CD14-positive monocyte (primary cell): ENCODE results near the gene LRPAP1. TPM values are rescaled to one million over a fixed set of nuclear protein-coding genes. Genes with fewer than 3 reads are reported as not detected.

Experiments used
- DNase-seq, 3 donors: peaks; one replicate each; pipeline ENCODE4 v3.0.0-alpha.2; 2011 to 2022
- H2AFZ ChIP-seq: 2 replicates; pipeline ENCODE4 v1.6.0; 2012; ENCODE audit warnings: mild to moderate bottlenecking, low read depth, low read length, inconsistent platforms; ENCODE audit not compliant: insufficient read depth, poor library complexity, severe bottlenecking
- H3K27ac ChIP-seq, 2 donors: 1 replicate in 1 of 2; 2 replicates in 1 of 2; pipeline ENCODE4 v1.5.1; 2012 to 2013; ENCODE audit warnings: low read length in 2 of 2, control low read depth in 1 of 2, inconsistent platforms in 1 of 2, low read depth in 1 of 2, mild to moderate bottlenecking in 1 of 2
- H3K27me3 ChIP-seq, 2 donors: one replicate each; pipeline versions ENCODE4 v1.6.0 to v1.6.1; 2011 to 2013; ENCODE audit warnings: low read length in 2 of 2; ENCODE audit not compliant: control insufficient read depth in 2 of 2, insufficient read depth in 2 of 2
- H3K36me3 ChIP-seq, 2 donors: replicated peaks in 1 of 2; 1 replicate in 1 of 2; 2 replicates in 1 of 2; pipeline versions ENCODE4 v1.5.1 to v1.6.1; 2012 to 2013; ENCODE audit warnings: low read length in 2 of 2, control low read depth in 1 of 2, inconsistent platforms in 1 of 2, mild to moderate bottlenecking in 1 of 2; ENCODE audit not compliant: insufficient read depth in 2 of 2, control insufficient read depth in 1 of 2
- H3K4me1 ChIP-seq, 2 donors: 1 replicate in 1 of 2; 2 replicates in 1 of 2; pipeline versions ENCODE4 v1.5.1 to v1.6.1; 2012 to 2013; ENCODE audit warnings: low read length in 2 of 2, control low read depth in 1 of 2, inconsistent platforms in 1 of 2, mild to moderate bottlenecking in 1 of 2, moderate library complexity in 1 of 2; ENCODE audit not compliant: insufficient read depth in 2 of 2, control insufficient read depth in 1 of 2
- H3K4me2 ChIP-seq: replicated peaks from 2 replicates; pipeline ENCODE3; 2012; ENCODE audit warnings: low read length, moderate library complexity, mild to moderate bottlenecking; ENCODE audit not compliant: poor library complexity, severe bottlenecking; ENCODE audit errors: extremely low read depth
- H3K4me3 ChIP-seq, 3 experiments: fragments of 200-600 bp in 1 of 3; sonication (generic) in 1 of 3; replicated peaks in 1 of 3; 1 replicate in 2 of 3; 2 replicates in 1 of 3; pipeline ENCODE4 v1.5.1; 2011 to 2013; ENCODE audit warnings: low read length in 3 of 3, mild to moderate bottlenecking in 3 of 3, control low read depth in 2 of 3, low read depth in 2 of 3, inconsistent platforms in 1 of 3, moderate library complexity in 1 of 3
- H3K79me2 ChIP-seq: 2 replicates; pipeline ENCODE4 v1.6.0; 2012; ENCODE audit warnings: mild to moderate bottlenecking, control low read depth, inconsistent platforms, low read length, moderate library complexity; ENCODE audit not compliant: insufficient read depth
- H3K9ac ChIP-seq: 2 replicates; pipeline ENCODE4 v1.6.0; 2017; ENCODE audit warnings: low read length, mild to moderate bottlenecking; ENCODE audit not compliant: insufficient read depth, poor library complexity, severe bottlenecking
- H3K9me3 ChIP-seq, 2 donors: replicated peaks in 1 of 2; 1 replicate in 1 of 2; 2 replicates in 1 of 2; pipeline versions ENCODE4 v1.5.1 to v1.6.1; 2012 to 2013; ENCODE audit warnings: low read length in 2 of 2, control low read depth in 1 of 2; ENCODE audit not compliant: control insufficient read depth in 1 of 2, insufficient read depth in 1 of 2
- H4K20me1 ChIP-seq: 2 replicates; pipeline ENCODE4 v1.6.0; 2012; ENCODE audit warnings: mild to moderate bottlenecking, low read length, control low read depth, moderate library complexity; ENCODE audit not compliant: insufficient read depth
- H3K27ac Mint-ChIP-seq, 7 donors: one replicate each; pipeline ENCODE4 v1.8.0; 2020; ENCODE audit warnings: mild to moderate bottlenecking in 7 of 7, mixed read lengths in 7 of 7, moderate library complexity in 6 of 7, inconsistent platforms in 2 of 7
- H3K27me3 Mint-ChIP-seq, 3 donors: one replicate each; pipeline ENCODE4 v1.8.0; 2021 to 2022; ENCODE audit warnings: low read depth in 3 of 3, mild to moderate bottlenecking in 3 of 3, mixed read lengths in 3 of 3, moderate library complexity in 3 of 3, inconsistent platforms in 1 of 3
- H3K36me3 Mint-ChIP-seq, 2 donors: one replicate each; pipeline ENCODE4 v1.8.0; 2020; ENCODE audit warnings: mixed read lengths in 2 of 2, inconsistent platforms in 1 of 2, mild to moderate bottlenecking in 1 of 2
- H3K4me1 Mint-ChIP-seq: one replicate; pipeline ENCODE4 v1.8.0; 2020; ENCODE audit warnings: mild to moderate bottlenecking, mixed read lengths
- H3K4me3 Mint-ChIP-seq, 2 donors: one replicate each; pipeline ENCODE4 v1.8.0; 2020; ENCODE audit warnings: mild to moderate bottlenecking in 2 of 2, mixed read lengths in 2 of 2, moderate library complexity in 1 of 2
- H3K9me3 Mint-ChIP-seq, 7 donors: one replicate each; pipeline ENCODE4 v1.8.0; 2020 to 2022; ENCODE audit warnings: mixed read lengths in 7 of 7, mild to moderate bottlenecking in 6 of 7, moderate library complexity in 6 of 7, inconsistent platforms in 2 of 7
- CTCF ChIP-seq: fragments of 200-600 bp; IDR thresholded peaks from one replicate; pipeline ENCODE4 v1.8.0; 2022; ENCODE audit warnings: antibody characterized with exemption, mild to moderate bottlenecking
- WGBS: methylation state at CpG from one replicate; pipeline ENCODE4 v1.1.5; 2013; ENCODE audit warnings: missing lambda C conversion rate; ENCODE audit not compliant: insufficient coverage; 5-methylcytosine and 5-hydroxymethylcytosine counted together
- intact Hi-C, 2 donors: fragments of 100-400 bp; cut with micrococcal nuclease; formaldehyde crosslinking; loops; one replicate each; pipeline versions ENCODE4 v1.15.0 to v1.15.1; 2023
- polyA plus RNA-seq, 3 donors: library from polyadenylated mRNA; depleted of rRNA in 1 of 3; unstranded in 2 of 3; stranded (reverse) in 1 of 3; fragments of 300-500 nt in 2 of 3; fragments of >200 nt in 1 of 3; fragmentation: Illumina TruSeq in 2 of 3; gene quantifications; 1 replicate in 2 of 3; 2 replicates in 1 of 3; pipeline ENCODE4 v1.2.3, GENCODE V29; 2012 to 2021

The LRPAP1 gene
- polyA plus RNA-seq, 3 donors = 169 to 204 (median 180) TPM

GRCh38 chr4:3497523-3498389, 34.5 kb downstream of the LRPAP1 start:
- no peak overlapping the region for H3K9ac ChIP-seq
- no peak for DNase-seq
- H3K36me3 ChIP-seq = peaks cover 7 to 19% of the 10 kb centered on the region in 2 donors
- no peaks in the 10 kb centered on the region for H3K9me3 ChIP-seq
- intact Hi-C loops = no loop called here
- peaks cover 51% of the 10 kb centered on the region for H4K20me1 ChIP-seq
- H3K4me2 ChIP-seq = no peak overlapping the region
- H3K27me3 ChIP-seq = peaks cover 0 to 6% of the 10 kb centered on the region in 2 donors
- H3K4me1 Mint-ChIP-seq = no peaks in the 10 kb centered on the region
- no peaks in the 10 kb centered on the region for H3K4me1 ChIP-seq
- H3K4me3 ChIP-seq = no peak overlapping the region
- H3K27me3 Mint-ChIP-seq = peaks cover 8 to 32% (median 8%) of the 10 kb centered on the region in 3 donors
- peaks cover 5 to 18% of the 10 kb centered on the region in 2 donors for H3K36me3 Mint-ChIP-seq
- WGBS = 90% methylated on average over 15 of the region's 24 CpGs
- H3K27ac ChIP-seq = no peak overlapping the region
- H3K9me3 Mint-ChIP-seq = peaks cover 0 to 3% (median 0%) of the 10 kb centered on the region in 7 donors
- H3K79me2 ChIP-seq = no peaks in the 10 kb centered on the region
- no peak overlapping the region for H2AFZ ChIP-seq
- no peak for TF ChIP-seq CTCF
- no peak overlapping the region for H3K4me3 Mint-ChIP-seq
- H3K27ac Mint-ChIP-seq = peak overlapping the region in 3 of 7 donors; percentile 18 to 55 (median 52)

GRCh38 chr4:3497095-3497494, 35.1 kb downstream of the LRPAP1 start:
- Histone ChIP-seq H3K4me1 (no peaks in the 10 kb centered on the region), H3K36me3 (peaks cover under 1 to 12% of the 10 kb centered on the region in 2 donors), H3K27me3 (peaks cover 0 to 6% of the 10 kb centered on the region in 2 donors), H3K9ac (no peak overlapping the region), H3K4me3 (no peak overlapping the region), H3K79me2 (no peaks in the 10 kb centered on the region), H4K20me1 (peaks cover 44% of the 10 kb centered on the region), H3K9me3 (no peaks in the 10 kb centered on the region), H3K27ac (no peak overlapping the region), H2AFZ (no peak overlapping the region), H3K4me2 (no peak overlapping the region)
- Mint-ChIP-seq H3K27ac (peak overlapping the region in 1 of 7 donors; percentile 54), H3K36me3 (peaks cover 3 to 11% of the 10 kb centered on the region in 2 donors), H3K4me3 (peak overlapping the region in 1 of 2 donors; percentile 60), H3K27me3 (peaks cover 11 to 39% (median 12%) of the 10 kb centered on the region in 3 donors), H3K9me3 (peaks cover 0 to 3% (median 0%) of the 10 kb centered on the region in 7 donors), H3K4me1 (no peaks in the 10 kb centered on the region)
- WGBS = 91% methylated on average over 6 of the region's 6 CpGs
- DNase-seq = no peak
- no peak for TF ChIP-seq CTCF
- intact Hi-C loops = no loop called here
